Transverse colon (tissue), 4 donors: ENCODE data around the gene PDLIM3. TPM values are rescaled to one million over a fixed set of nuclear protein-coding genes. Genes with fewer than 3 reads are reported as not detected.

Experiments used
- DNase-seq: peaks from one replicate; pipeline ENCODE4 v3.0.0-alpha.2; 2019
- H3K27ac ChIP-seq, 4 donors: fragments of 200-600 bp; sonication (generic); 2 replicates each; pipeline ENCODE4 v1.5.1; 2016 to 2018; ENCODE audit warnings: inconsistent platforms in 4 of 4
- H3K27me3 ChIP-seq: fragments of 200-600 bp; sonication (generic); 2 replicates; pipeline ENCODE4 v1.5.1; 2017; ENCODE audit warnings: inconsistent platforms
- H3K36me3 ChIP-seq, 4 donors: fragments of 200-600 bp; sonication (generic); 2 replicates each; pipeline ENCODE4 v1.5.1; 2017 to 2019; ENCODE audit warnings: inconsistent platforms in 4 of 4
- H3K4me1 ChIP-seq, 4 donors: fragments of 200-600 bp; sonication (generic); 2 replicates each; pipeline ENCODE4 v1.5.1; 2017 to 2020; ENCODE audit warnings: inconsistent platforms in 4 of 4
- H3K4me3 ChIP-seq, 4 donors: fragments of 200-600 bp; sonication (generic); 1 replicate in 1 of 4; 2 replicates in 3 of 4; pipeline versions ENCODE4 v1.5.1 to v1.6.1; 2017 to 2019; ENCODE audit warnings: inconsistent platforms in 4 of 4
- H3K9me3 ChIP-seq, 2 donors: fragments of 200-600 bp; sonication (generic); 2 replicates each; pipeline ENCODE4 v1.5.1; 2017 to 2019; ENCODE audit warnings: inconsistent platforms in 2 of 2
- EP300 ChIP-seq: sonication (generic); formaldehyde crosslinking; IDR thresholded peaks from one replicate; pipeline ENCODE4 v1.6.1; 2017; ENCODE audit warnings: antibody characterized with exemption, low read depth
- POLR2A ChIP-seq: fragments of 450-650 bp; IDR thresholded peaks from one replicate; pipeline ENCODE4 v1.6.1; 2016; ENCODE audit warnings: antibody characterized with exemption, mild to moderate bottlenecking, moderate library complexity
- POLR2AphosphoS5 ChIP-seq, 3 donors: sonication (generic); formaldehyde crosslinking; IDR thresholded peaks; one replicate each; pipeline ENCODE4 v1.6.1; 2016; ENCODE audit warnings: antibody characterized with exemption in 3 of 3
- WGBS, 2 donors: methylation state at CpG; one replicate each; pipeline ENCODE4 v1.1.5; 2018; ENCODE audit warnings: low coverage in 1 of 2; 5-methylcytosine and 5-hydroxymethylcytosine counted together
- in situ Hi-C, 4 donors: fragments of 200-750 bp; cut with MboI; loops; one replicate each; pipeline versions ENCODE4 v1.15.0 to v1.15.1; 2017; ENCODE audit warnings: low sequenced_read_pairs in 3 of 4, low pct_ligation_motif_present in 1 of 4, low pct_unique_long_range_greater_than_20kb in 1 of 4
- intact Hi-C: fragments of 100-400 bp; cut with DNase I; formaldehyde crosslinking; loops from one replicate; pipeline ENCODE4 v1.15.1; 2023; ENCODE audit warnings: low total_unique reads
- total RNA-seq, 4 donors: library from RNA; depleted of rRNA; stranded (reverse); fragments of >200 nt; gene quantifications; one replicate each; pipeline ENCODE4 v1.1.0, GENCODE V29; 2016
- TF ChIP-seq, protein P1 (sequence below), 5 experiments: fragments of 200-600 bp in 3 of 5; fragments of 450-650 bp in 2 of 5; sonication (generic) in 3 of 5; IDR thresholded peaks; 1 replicate in 2 of 5; 2 replicates in 3 of 5; pipeline ENCODE4 v1.5.1; 2016 to 2017; ENCODE audit warnings: antibody characterized with exemption in 5 of 5, inconsistent platforms in 3 of 5, mild to moderate bottlenecking in 2 of 5, moderate library complexity in 1 of 5

Gene PDLIM3
- total RNA-seq, 4 donors from 2014 or later: 81.9 to 209 (median 115) TPM

- H3K4me3 ChIP-seq: no peak overlapping the region
- no peak for DNase-seq
- peaks cover 37% of the 10 kb centered on the region for H3K27me3 ChIP-seq
- intact Hi-C loops (no loop called here), in situ Hi-C loops (no loop called here)
- peaks cover 0 to 24% (median 4%) of the 10 kb centered on the region in 4 donors for H3K4me1 ChIP-seq
- 57 to 60% methylated on average over 3 of the region's 3 CpGs for WGBS, 2 donors
- no peaks in the 10 kb centered on the region for H3K9me3 ChIP-seq
- TF ChIP-seq POLR2AphosphoS5 (IDR thresholded peaks at IDR 0.05) (no peak), EP300 (no peak), POLR2A (no peak)
- TF ChIP-seq, protein P1, sequence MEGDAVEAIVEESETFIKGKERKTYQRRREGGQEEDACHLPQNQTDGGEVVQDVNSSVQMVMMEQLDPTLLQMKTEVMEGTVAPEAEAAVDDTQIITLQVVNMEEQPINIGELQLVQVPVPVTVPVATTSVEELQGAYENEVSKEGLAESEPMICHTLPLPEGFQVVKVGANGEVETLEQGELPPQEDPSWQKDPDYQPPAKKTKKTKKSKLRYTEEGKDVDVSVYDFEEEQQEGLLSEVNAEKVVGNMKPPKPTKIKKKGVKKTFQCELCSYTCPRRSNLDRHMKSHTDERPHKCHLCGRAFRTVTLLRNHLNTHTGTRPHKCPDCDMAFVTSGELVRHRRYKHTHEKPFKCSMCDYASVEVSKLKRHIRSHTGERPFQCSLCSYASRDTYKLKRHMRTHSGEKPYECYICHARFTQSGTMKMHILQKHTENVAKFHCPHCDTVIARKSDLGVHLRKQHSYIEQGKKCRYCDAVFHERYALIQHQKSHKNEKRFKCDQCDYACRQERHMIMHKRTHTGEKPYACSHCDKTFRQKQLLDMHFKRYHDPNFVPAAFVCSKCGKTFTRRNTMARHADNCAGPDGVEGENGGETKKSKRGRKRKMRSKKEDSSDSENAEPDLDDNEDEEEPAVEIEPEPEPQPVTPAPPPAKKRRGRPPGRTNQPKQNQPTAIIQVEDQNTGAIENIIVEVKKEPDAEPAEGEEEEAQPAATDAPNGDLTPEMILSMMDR (IDR thresholded peaks at IDR 0.05): no peak
- peak overlapping the region; percentile 11 to 58 (median 38) for H3K27ac ChIP-seq
- H3K36me3 ChIP-seq: no peaks in the 10 kb centered on the region
These were observed 5.3 kb upstream of the PDLIM3 start for GRCh38 chr4:185540487-185541120.

- H3K27ac ChIP-seq: no peak overlapping the region
- DNase-seq: no peak
- in situ Hi-C loops: no loop called here
- peaks cover 3 to 28% (median 7%) of the 10 kb centered on the region in 4 donors for H3K4me1 ChIP-seq
- no peaks in the 10 kb centered on the region for H3K9me3 ChIP-seq
- WGBS, 2 donors: 78 to 90% methylated on average over 3 to 8 of the region's 8 CpGs
- peaks cover 43% of the 10 kb centered on the region for H3K27me3 ChIP-seq
- H3K4me3 ChIP-seq: no peak overlapping the region
- no peaks in the 10 kb centered on the region for H3K36me3 ChIP-seq
- no peak for TF ChIP-seq EP300
- no peak for TF ChIP-seq POLR2A
- intact Hi-C loops: no loop called here
These were observed 4.7 kb upstream of the PDLIM3 start for GRCh38 chr4:185540040-185540439.

GRCh38 chr4:185538806-185539205, 3.5 kb upstream of the PDLIM3 start:
- no peak overlapping the region for H3K4me3 ChIP-seq
- WGBS, 2 donors: 74 to 83% methylated on average over 1 of the region's 1 CpG
- intact Hi-C loops: loop anchor here (10.0 kb wide), 1 partner anchor 56 kb away; no protein-coding TSS in a partner anchor
- DNase-seq: no peak
- TF ChIP-seq, protein P1 (IDR thresholded peaks at IDR 0.05): no peak
- no peak for TF ChIP-seq EP300
- no peak for TF ChIP-seq POLR2AphosphoS5 (IDR thresholded peaks at IDR 0.05)
- no peak for TF ChIP-seq POLR2A
- peaks cover 3 to 32% (median 10%) of the 10 kb centered on the region in 4 donors for H3K4me1 ChIP-seq
- no peak overlapping the region for H3K27ac ChIP-seq
- no peaks in the 10 kb centered on the region for H3K9me3 ChIP-seq
- no peaks in the 10 kb centered on the region for H3K36me3 ChIP-seq
- H3K27me3 ChIP-seq: peaks cover 55% of the 10 kb centered on the region
- in situ Hi-C loops: no loop called here

DNA sequence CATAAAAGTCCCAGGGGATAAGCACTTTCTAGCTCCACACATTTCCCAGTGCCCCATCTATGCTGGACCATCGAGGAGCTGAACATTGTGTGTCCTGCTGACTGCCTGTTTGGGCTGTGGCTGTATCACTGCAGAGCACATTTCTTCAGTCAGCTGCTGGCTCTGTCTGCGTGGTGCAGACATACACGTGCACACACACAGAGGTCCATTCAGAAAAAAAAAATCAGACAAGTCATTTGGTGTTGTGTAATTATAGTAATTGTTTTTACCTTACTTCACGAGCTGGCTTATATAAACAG, 1.1 kb upstream of the PDLIM3 start:
- Histone ChIP-seq H3K9me3 (no peaks in the 10 kb centered on the region), H3K4me1 (peaks cover 3 to 24% (median 10%) of the 10 kb centered on the region in 4 donors), H3K27me3 (peaks cover 70% of the 10 kb centered on the region), H3K4me3 (no peak overlapping the region), H3K36me3 (no peaks in the 10 kb centered on the region), H3K27ac (peak overlapping the region; percentile 84 to 95 (median 90))
- in situ Hi-C loops: no loop called here
- DNase-seq: peak; percentile 23
- intact Hi-C loops: loop anchor here (10.0 kb wide), 1 partner anchor 58 kb away; no protein-coding TSS in a partner anchor
- WGBS, 2 donors: 4 to 10% methylated on average over 3 to 4 of the region's 4 CpGs
- peak; percentile 52 to 68 (median 63) for TF ChIP-seq POLR2AphosphoS5 (IDR thresholded peaks at IDR 0.05)
- TF ChIP-seq POLR2A: peak; percentile 36
- TF ChIP-seq, protein P1 (IDR thresholded peaks at IDR 0.05): no peak
- no peak for TF ChIP-seq EP300
